Stimulated activated CD4-positive, alpha-beta T cell treated with anti-CD3 and anti-CD28 coated beads, TNF-alpha, amount 100 ng/mL, for 4 hours (primary cell): Measurements from ENCODE around the gene RSPH6A.

Source experiments
- DNase-seq, 3 experiments: peaks; one replicate each; pipeline ENCODE4 v3.0.0-alpha.2; 2020; ENCODE audit warnings: low read depth in 3 of 3

Gene RSPH6A

DNA sequence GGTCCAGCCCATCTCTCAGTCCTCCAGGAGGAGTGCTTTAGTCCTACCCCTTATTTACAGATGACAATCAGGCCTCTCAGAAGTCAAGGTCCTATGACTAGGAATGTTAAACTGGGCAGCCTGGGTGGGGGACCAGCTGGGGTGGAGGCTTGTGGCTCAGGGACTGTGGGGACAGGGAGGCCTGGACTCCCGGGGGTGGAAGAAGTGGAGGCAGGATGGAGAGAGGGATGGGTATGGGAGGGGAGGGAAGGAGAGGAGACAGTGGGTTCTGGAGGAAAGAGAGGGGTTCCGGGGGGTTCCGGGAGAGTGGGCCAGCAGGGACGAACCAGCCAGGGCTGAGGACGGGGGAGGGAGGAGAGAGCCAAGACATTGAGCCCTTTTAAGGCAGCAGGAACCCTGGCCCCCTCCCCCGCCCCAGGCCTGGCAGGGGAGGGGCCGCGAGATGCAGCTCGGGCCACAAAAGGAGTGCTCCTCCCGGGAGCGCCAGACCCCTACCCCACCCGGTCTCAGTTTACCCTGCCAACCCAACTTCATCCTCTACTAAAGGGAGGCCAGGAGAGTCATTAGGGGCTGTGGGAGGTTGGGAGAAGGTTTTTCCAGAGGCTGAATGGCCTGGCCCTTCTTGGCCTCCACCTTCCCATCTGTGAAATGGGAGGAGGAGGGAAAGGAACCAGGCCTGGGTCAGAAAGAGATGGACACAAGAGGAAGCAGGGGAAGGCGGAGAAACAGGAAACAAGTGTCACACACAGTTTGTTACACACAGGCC is 34.5 kb downstream of the RSPH6A start:
- DNase-seq = no peak

DNA sequence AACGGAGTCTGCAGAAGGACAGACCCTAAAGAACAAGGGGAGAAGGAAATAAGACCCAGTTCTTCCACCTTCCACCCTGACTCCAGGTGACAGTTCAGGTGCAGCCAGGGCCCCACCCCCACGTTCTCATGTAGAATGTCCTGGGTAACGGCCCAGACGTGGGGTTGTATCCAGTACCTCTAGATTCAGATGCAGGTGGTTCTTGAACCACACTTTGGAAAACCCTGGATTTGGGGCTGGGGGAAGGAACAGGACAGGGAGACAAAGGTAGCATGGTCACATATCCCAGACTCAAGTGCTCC is 35.0 kb downstream of the RSPH6A start:
- no peak for DNase-seq

DNA sequence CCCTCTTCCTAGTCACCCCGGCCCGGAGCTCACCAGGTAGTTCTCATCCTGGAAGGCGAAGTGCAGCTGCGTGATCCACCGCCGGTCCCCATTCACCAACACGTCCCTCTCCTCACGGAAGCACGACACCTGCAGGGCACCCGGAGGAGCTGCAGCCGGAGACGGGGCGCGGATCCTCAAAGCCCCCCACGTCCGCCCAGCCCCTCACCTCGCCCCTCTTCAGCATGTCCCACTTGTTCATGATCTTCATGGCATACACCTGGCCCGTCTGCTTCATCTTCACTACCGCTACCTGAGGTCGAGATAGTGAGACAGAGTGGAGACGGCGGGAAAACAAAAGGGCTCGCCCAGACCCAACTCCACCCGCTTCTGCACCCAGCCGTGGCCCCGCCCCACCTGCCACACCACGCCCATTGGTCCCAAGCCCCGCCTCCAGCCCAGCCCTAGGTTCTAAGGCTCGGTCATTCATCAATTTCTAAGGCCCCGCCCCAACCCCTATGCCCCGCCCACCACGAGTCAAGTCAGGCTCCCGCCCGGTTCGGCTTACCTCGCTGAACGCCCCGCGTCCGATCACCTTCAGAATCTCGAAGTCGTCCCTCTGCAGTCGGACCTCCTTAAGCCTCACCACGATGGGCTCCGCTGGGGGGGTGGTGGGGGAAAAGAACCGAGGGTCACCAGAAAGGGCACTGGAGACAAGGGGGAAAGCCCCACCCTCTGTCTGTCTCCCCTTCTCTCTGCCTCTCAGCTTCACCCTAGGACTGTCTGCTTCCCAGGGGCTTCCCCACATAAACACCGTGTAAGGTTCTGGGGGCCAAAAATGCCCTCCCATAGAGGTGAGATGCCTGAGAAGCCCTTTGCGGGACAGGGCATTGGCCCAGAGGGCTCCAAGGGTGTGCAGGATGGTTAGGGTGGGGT is 35.6 kb downstream of the RSPH6A start:
- peak; percentile 65 to 78 (median 71) for DNase-seq

DNA sequence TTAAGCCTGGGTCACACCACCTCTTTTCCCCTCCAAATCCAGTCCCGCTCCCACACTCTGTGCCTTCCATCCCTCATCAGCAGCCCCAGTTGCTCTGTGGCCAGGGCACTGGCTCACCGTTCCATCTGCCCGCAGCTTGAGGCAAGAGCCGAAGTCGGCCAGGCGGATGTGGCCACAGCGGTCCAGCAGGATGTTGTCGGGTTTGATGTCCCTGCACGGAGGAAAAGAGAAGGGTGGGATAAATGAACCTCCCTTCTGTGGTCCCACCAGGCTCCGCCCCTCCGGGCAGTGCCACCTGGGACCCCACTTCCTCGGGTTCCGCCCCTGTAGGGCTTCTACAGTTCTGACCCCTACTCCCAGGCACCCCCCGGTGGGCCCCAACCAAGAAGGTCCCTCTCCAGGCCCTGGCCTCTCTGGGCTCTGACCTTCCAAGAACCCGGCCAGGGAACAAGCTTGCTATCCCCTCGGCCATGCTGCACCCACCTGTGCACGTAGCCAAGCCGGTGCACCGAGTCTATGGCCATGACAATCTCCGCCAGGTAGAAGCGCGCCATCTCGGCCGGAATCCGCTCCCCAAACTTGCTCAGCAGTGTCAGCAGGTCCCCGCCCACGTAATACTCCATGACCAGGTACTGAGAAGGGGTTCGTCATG is 37.0 kb downstream of the RSPH6A start:
- no peak for DNase-seq

DNA sequence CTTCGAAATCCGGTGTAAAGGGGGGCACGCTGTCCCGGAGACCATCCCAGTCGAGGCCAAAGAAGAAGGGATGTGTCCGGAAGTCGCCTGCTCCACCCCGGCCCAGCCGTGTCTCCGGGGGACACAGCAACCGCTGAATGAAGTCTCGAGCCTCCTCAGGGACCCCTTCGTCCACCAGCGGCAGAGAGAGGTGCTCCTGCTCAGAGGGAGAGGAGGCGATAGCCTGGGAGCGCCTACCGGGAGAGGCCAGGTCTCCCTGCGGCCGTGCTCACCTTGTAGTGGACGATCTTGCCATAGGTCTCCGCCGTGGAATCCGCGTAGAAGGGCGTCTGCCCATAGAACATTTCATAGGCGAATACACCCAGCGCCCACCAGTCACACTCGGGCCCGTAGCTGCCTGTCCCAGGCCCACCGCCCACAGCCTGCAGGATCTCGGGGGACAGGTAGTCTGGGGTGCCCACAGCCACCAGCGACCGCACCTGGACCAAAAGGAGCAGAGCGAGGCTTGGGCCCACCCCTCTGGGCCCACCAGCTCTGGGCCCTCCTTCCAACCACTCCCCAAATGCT is 37.6 kb downstream of the RSPH6A start:
- no peak for DNase-seq

DNA sequence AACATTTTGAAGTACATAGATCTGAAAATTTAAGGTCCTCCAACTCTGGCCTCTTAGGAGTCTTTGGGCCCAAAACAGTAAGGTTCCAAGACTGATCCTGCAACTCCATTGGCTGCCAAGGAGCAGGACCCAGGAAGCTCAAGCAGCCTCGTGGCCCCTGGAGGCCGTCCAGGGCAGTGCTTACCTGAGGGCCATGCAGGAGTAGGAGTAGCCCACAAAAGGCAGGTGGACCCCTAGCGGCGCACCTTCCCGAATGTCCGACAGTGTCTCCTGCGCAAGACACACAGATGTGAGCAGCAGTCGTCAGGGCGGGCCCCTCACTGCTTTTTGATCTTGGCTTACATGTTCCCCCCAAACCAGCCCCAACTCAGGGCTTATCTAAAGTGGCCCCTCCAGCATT is 40.3 kb downstream of the RSPH6A start:
- DNase-seq = no peak

- no peak for DNase-seq
These were observed 41.7 kb downstream of the RSPH6A start for GRCh38 chr19:45773384-45773783.

DNA sequence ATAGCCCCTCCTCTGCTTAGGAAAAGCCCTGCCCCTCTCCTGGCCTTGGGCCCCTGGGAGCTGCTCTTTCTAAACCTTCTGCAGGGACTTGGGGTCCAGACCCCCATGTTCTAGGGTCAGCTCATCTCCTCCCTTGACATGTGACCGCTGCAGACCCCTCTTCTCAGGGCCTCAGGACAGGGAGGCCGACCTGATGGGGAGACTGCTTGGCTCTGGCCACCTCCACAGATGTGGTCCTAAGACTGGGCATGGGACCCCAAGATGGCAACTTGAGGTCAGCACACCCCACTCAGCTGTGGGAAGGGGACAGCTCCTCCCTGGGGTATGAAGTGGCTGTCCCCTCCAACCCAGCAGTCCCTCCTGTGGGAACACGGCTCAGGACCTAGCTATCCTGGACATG is 42.2 kb downstream of the RSPH6A start:
- DNase-seq = no peak

- DNase-seq = no peak
These were observed 42.8 kb downstream of the RSPH6A start for GRCh38 chr19:45772130-45772840.

- DNase-seq = no peak
These were observed 43.7 kb downstream of the RSPH6A start for GRCh38 chr19:45771311-45771933.

- DNase-seq = peak; percentile 85 to 91 (median 87)
These were observed 44.7 kb downstream of the RSPH6A start for GRCh38 chr19:45770192-45771101.

- peak in 2 of 3 experiments; percentile 22 to 42 for DNase-seq
These were observed 45.3 kb downstream of the RSPH6A start for GRCh38 chr19:45769821-45770191.

DNA sequence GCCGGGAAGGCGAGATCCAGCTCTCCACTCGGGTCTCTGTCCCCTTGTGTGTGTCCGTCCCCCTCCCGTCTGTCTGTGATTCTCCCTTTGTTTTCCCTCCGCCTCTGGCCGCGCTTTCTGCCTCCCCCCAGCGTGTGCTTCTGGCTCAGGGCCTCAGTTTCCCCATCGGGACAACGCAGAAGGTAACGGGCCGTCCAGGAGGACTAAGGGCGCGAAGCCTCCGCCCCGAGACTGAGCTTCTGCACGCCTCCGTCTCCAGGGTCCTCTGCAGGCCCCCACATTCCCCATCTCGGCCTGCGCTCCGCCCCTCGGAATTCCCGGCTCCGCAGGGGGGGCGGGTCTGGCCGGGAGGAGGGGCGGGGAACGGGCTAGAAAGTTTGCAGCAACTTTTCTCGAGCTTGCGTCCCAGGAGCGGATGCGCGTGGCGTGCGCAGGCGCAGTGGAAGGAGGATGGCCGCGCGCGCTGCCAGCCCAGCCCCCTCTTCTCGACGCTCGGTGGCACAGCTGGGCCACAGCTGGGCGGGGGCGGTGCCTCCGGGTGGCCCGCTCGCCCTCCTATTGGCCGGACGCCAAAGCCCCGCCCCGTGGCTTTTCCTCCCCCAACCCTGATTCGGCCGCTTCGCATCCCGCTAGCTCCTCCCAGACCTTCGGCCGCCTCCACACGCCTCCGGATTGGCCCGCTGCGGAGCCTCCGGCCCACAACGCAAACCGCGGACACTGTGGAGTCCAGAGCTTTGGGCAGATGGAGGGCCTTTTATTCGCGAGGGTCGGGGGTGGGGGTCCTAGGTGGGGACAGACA is 45.9 kb downstream of the RSPH6A start, which contains the start of gene SIX5:
TSS of gene SIX5 (minus strand) at position 269 of the 799 bp plus-strand sequence. CDS start 408 bp downstream, outside the sequence.
- DNase-seq = peak; percentile 83 to 92 (median 89)

GRCh38 chr19:45768655-45768983 is 46.5 kb downstream of the RSPH6A start:
- DNase-seq = peak in 1 of 3 experiments; percentile 32

DNA sequence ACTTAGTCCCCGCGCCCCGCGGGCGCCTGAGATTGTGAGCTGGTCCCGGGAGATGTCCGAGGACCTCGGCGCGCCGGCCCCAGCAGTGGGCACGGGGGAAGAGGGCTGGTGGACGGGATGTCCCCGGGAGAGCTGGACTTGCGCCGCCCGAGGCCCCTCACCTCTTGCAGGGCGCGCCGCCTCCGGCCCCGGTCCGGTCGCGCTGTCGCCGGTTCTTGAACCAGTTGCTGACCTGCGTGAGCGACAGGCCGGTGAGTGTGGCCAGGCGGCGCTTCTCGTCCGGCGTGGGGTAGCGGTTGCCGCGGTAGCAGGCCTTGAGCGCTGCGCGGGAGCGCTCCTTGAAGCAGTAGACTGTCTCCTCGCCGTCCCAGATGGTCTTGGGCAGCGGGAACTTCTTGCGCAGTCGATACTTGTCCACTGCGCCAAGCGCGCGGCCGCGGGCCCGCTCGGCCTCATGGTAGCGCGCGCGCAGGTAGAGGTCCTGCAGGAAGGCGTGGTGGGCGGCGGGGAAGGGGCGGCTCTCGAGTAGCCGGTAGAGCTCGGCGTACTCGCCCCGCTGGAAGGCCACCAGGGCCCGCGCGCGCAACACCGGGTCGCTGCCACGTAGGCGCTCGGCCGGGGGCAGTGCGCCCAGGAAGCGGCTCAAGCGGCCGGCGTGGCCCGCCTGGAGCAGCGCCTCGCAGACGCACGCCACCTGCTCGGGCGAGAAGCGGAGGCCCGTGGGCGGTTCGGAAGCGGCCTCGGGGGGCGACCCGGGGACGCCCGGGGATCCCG is 47.0 kb downstream of the RSPH6A start:
- no peak for DNase-seq

DNA sequence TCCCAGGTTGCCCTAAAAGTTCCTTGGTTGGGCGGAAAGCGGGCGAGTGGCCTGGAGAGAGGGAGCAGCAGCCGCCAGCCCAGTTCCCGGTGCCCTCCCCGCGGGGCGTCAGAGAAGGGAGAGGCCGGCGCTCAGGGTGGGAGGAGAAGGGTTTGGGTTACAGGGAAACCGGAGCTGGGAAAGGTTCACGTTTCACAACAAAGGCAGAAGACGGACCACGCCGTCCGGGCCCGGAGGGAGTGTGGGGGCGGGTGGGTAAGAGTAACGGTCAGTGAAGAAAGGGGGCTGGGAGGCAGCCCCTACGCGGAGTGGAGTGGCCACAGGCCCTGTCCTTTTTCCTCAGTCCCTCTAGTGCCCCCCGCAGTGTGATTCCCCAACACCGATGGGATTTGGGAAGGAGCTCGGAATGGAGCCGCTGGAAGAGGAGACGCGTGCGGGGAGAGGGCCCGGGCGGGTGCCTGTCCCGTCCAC is 47.7 kb downstream of the RSPH6A start:
- no peak for DNase-seq

- DNase-seq = no peak
These were observed 48.2 kb downstream of the RSPH6A start for GRCh38 chr19:45766869-45767346.

GRCh38 chr19:45766296-45766868 is 48.7 kb downstream of the RSPH6A start:
- DNase-seq = no peak
